ENCODE measurements around the gene GPR26. TPM values are rescaled to one million over a fixed set of nuclear protein-coding genes. Genes with fewer than 3 reads are reported as not detected.

Gene GPR26
- total RNA-seq, 1 donor from 2014 or later: not detected

DNA sequence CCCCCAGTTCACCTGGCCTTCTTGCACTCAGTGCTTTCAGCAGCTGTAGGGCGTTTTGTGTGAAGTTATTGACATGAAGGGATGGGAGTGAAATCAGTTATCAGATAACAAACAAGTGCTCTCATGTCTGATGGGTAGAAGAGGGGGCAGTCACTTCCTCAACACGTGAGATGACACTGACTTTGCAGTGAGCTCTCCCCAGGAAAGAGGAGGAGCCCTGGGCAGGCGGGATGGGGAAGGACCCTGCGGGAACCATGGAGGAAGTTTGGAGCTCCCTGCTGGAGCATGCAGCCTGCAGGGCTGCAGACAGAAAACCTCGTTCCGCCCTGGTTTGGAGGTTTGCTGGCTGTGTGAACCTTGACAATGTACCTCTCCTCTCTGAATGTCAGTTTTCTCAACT, 38.7 kb downstream of the GPR26 start:
- H3K27me3 ChIP-seq (ENCODE audit: low read depth): no peaks in the 10 kb centered on the region
- no peak overlapping the region for H3K27ac ChIP-seq
- intact Hi-C loops (cut with DNase I): no loop called here
- H3K4me3 ChIP-seq: no peak overlapping the region
- ATAC-seq: no peak
- H3K9me3 ChIP-seq: no peaks in the 10 kb centered on the region
- no peak for DNase-seq
- H3K4me1 ChIP-seq: no peaks in the 10 kb centered on the region
- H3K36me3 ChIP-seq: no peaks in the 10 kb centered on the region
- TF ChIP-seq, protein P1, sequence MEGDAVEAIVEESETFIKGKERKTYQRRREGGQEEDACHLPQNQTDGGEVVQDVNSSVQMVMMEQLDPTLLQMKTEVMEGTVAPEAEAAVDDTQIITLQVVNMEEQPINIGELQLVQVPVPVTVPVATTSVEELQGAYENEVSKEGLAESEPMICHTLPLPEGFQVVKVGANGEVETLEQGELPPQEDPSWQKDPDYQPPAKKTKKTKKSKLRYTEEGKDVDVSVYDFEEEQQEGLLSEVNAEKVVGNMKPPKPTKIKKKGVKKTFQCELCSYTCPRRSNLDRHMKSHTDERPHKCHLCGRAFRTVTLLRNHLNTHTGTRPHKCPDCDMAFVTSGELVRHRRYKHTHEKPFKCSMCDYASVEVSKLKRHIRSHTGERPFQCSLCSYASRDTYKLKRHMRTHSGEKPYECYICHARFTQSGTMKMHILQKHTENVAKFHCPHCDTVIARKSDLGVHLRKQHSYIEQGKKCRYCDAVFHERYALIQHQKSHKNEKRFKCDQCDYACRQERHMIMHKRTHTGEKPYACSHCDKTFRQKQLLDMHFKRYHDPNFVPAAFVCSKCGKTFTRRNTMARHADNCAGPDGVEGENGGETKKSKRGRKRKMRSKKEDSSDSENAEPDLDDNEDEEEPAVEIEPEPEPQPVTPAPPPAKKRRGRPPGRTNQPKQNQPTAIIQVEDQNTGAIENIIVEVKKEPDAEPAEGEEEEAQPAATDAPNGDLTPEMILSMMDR (IDR thresholded peaks at IDR 0.05): no peak

DNA sequence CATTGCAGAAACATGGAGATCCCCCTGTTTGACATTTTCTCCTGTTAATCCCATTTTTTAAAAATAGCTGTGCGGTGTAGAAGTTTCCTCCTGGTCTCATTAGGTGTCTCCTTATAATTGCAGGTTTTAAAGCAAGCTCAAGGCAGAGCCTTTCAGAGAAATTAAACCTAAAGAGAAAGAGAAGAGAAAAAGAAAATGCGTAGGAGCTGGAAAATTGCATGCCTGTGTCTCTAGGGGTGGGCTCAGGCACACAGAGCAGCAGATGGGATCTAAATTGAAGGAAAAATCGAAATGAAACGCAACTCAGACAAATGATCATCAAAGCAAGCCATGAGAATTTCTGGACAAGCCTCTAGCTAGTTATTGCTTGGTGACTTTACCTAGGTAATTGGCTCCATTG, 40.1 kb downstream of the GPR26 start:
- Histone ChIP-seq H3K27me3 (ENCODE audit: low read depth) (no peaks in the 10 kb centered on the region), H3K4me1 (no peaks in the 10 kb centered on the region), H3K27ac (no peak overlapping the region), H3K9me3 (no peaks in the 10 kb centered on the region), H3K4me3 (no peak overlapping the region), H3K36me3 (no peaks in the 10 kb centered on the region)
- DNase-seq: no peak
- no peak for ATAC-seq
- TF ChIP-seq, protein P1 (IDR thresholded peaks at IDR 0.05): no peak
- intact Hi-C loops (cut with DNase I): no loop called here

DNA sequence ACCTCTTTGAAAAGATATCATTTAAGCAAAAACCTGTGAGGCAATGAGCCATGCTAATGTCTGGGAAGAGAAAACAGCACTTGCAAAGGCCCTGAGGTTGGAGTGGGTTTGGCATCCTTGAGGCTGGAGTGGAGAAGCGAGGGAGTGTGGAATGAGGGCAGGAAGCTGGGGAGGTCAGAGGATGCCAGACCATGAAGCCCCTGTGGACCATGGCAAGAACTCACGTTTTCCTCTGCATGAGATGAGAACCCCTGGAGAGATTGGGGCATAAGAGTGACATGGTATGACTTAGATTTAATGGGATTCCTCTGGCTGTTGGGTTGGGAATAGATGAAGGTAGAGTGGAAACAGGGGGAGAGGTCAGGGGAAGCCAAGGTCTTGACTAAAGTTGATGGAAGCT, 49.4 kb downstream of the GPR26 start:
- TF ChIP-seq, protein P1 (IDR thresholded peaks at IDR 0.05): no peak
- ATAC-seq (no peak), DNase-seq (no peak)
- no peaks in the 10 kb centered on the region for H3K36me3 ChIP-seq
- H3K27me3 ChIP-seq (ENCODE audit: low read depth): no peaks in the 10 kb centered on the region
- no peaks in the 10 kb centered on the region for H3K4me1 ChIP-seq
- no peaks in the 10 kb centered on the region for H3K9me3 ChIP-seq
- intact Hi-C loops (cut with DNase I): no loop called here
- no peak overlapping the region for H3K4me3 ChIP-seq
- no peak overlapping the region for H3K27ac ChIP-seq

DNA sequence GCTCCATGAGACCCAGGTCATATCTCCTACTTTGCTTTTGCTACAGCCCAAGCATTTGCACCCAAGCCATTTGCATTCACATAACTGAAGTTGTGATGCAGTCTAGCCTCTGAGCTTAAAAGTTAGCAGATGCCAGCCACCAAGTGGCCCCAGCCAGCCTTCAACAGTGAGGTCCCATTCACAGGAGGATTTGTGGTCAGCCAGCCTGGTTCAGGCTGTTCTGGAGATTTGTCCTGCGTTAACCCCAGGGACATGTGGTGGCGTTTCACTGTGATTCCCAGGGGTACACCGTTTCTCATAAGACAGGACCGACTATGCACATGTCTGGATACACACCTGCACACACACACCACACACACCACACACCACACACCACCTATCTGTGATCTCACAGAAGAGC, 51.2 kb downstream of the GPR26 start:
- Histone ChIP-seq H3K4me1 (no peaks in the 10 kb centered on the region), H3K36me3 (no peaks in the 10 kb centered on the region), H3K27ac (no peak overlapping the region), H3K27me3 (ENCODE audit: low read depth) (no peaks in the 10 kb centered on the region), H3K4me3 (no peak overlapping the region), H3K9me3 (no peaks in the 10 kb centered on the region)
- TF ChIP-seq, protein P1 (IDR thresholded peaks at IDR 0.05): no peak
- intact Hi-C loops (cut with DNase I): no loop called here
- ATAC-seq (no peak), DNase-seq (no peak)

DNA sequence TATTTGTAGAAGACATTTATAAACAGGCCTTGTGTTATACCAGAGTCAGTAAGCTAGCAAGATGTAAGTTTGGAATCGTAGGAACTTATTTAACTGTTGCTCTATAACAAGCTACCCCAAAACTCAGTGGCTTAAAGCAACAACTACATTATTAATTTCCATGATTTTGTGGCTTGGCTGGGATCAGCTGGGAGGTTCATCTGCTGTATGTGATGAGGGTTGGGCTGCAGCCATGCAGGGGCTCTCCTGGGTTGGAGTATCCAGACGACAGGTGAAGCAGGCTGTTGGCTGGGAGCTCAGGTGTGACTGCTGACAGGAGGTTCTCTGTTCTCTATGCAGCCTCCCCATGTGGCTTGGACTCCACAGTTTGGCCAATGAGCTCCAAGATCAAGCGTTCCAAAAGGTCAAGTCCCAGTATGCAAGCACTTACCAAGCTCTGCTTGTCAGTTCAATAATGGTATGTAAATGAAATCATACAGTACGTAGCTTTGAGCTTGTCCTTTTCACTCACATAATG, 52.4 kb downstream of the GPR26 start:
- TF ChIP-seq, protein P1 (IDR thresholded peaks at IDR 0.05): no peak
- ATAC-seq: no peak

DNA sequence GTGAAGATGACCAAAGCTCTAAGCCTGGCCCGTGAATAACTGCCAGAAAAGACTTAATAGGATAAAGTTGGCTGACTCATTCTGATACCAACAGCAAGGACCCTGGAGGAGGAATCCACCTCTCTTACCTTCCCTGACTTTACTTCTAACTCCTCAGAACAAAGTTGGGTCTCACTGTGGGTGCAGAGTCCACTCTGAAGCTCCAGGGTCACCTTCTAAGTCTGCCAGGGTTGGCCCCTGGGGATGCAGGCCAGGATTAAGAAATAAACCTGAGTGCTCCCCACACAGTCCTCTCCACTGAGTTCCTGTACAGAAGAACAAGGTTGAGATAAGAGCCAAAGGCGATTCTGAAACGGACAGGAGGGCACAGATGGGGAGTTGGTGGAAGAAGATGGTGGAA, 54.4 kb downstream of the GPR26 start:
- intact Hi-C loops (cut with DNase I): no loop called here
- ATAC-seq (no peak), DNase-seq (no peak)
- TF ChIP-seq, protein P1 (IDR thresholded peaks at IDR 0.05): no peak
- H3K9me3 ChIP-seq: no peaks in the 10 kb centered on the region
- H3K27me3 ChIP-seq (ENCODE audit: low read depth): no peaks in the 10 kb centered on the region
- no peak overlapping the region for H3K27ac ChIP-seq
- H3K4me1 ChIP-seq: no peaks in the 10 kb centered on the region
- H3K36me3 ChIP-seq: no peaks in the 10 kb centered on the region
- H3K4me3 ChIP-seq: no peak overlapping the region

More for the DNA sequence above, 52.4 kb downstream of the GPR26 start:
- no peaks in the 10 kb centered on the region for H3K36me3 ChIP-seq
- no peak overlapping the region for H3K27ac ChIP-seq
- DNase-seq: no peak
- H3K27me3 ChIP-seq (ENCODE audit: low read depth): no peaks in the 10 kb centered on the region
- intact Hi-C loops (cut with DNase I): no loop called here
- H3K4me1 ChIP-seq: no peaks in the 10 kb centered on the region
- no peak overlapping the region for H3K4me3 ChIP-seq
- no peaks in the 10 kb centered on the region for H3K9me3 ChIP-seq
